WERI-Rb-1 (cell line): ENCODE measurements around the gene HSD11B1L.

Experiments used
- DNase-seq: peaks from one replicate; pipeline ENCODE4 v3.0.0-alpha.2; 2020
- H3K27ac ChIP-seq: fragments of 250-450 bp; sonication (Bioruptor Pico); 2 replicates; pipeline ENCODE4 v1.5.1; 2020; ENCODE audit warnings: mild to moderate bottlenecking, moderate library complexity
- H3K27me3 ChIP-seq: fragments of 250-450 bp; sonication (Bioruptor Pico); 2 replicates; pipeline ENCODE4 v1.5.1; 2021; ENCODE audit warnings: mild to moderate bottlenecking, low read depth, moderate library complexity; ENCODE audit not compliant: insufficient read depth, severe bottlenecking
- H3K36me3 ChIP-seq: fragments of 250-450 bp; sonication (Bioruptor Pico); 2 replicates; pipeline ENCODE4 v1.5.1; 2020; ENCODE audit warnings: mild to moderate bottlenecking, moderate library complexity
- H3K4me3 ChIP-seq: 2 replicates; pipeline ENCODE4 v1.5.1; 2011; ENCODE audit warnings: low read depth, mild to moderate bottlenecking, control low read depth, low read length
- H3K9me3 ChIP-seq: fragments of 250-450 bp; sonication (Bioruptor Pico); 2 replicates; pipeline ENCODE4 v1.5.1; 2021; ENCODE audit warnings: mild to moderate bottlenecking, moderate library complexity; ENCODE audit not compliant: severe bottlenecking
- CTCF ChIP-seq: IDR thresholded peaks from 2 replicates; pipeline ENCODE4 v1.5.1; 2011; ENCODE audit warnings: low read depth, mild to moderate bottlenecking, control low read depth, inconsistent platforms, low read length

The HSD11B1L gene

DNA sequence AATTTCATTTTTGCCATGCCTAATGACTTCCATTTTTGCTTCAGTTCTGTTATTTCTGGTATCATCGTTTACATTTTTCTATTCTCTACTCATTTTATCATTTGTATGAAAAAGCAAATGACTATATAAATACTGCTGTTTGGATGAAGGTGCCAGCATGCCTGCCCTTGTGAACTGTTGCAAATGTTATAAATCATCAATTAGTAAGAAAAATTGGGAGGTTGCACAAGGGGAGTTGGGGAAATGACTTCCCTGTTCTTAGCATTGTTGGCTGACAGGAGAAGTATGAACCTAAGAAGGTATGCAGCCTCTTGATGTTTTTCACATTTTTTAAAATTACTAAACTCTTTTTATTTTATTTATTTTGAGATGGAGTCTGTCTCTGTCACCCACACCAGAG is 42.9 kb upstream of the HSD11B1L start:
- no peaks in the 10 kb centered on the region for H3K27me3 ChIP-seq
- DNase-seq, result no peak
- H3K9me3 ChIP-seq, result no peaks in the 10 kb centered on the region
- peaks cover 74% of the 10 kb centered on the region for H3K36me3 ChIP-seq
- H3K27ac ChIP-seq, result no peak overlapping the region
- H3K4me3 ChIP-seq, result no peak overlapping the region
- no peak for TF ChIP-seq CTCF

DNA sequence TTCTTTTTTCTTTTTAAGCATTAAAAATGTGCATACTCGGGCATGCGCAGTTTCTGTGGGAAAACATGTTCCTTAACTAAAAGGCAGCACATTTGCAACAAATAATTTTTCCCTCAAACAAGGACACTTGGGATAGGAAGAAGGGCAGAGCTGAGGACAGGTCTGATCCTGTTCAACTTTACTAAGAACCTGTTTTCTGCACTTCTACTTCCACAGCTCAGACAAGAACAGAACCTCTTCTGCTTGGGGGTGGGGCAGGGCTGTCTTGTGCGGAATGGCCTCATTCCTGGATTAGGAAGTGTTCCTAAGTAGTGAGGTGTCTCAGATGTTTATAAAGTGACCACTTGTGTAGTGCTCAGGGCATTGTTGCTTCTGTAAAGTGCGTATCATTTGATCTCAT is 39.7 kb upstream of the HSD11B1L start:
- Histone ChIP-seq H3K9me3 (no peaks in the 10 kb centered on the region), H3K27ac (no peak overlapping the region), H3K36me3 (peaks cover 79% of the 10 kb centered on the region), H3K27me3 (no peaks in the 10 kb centered on the region), H3K4me3 (no peak overlapping the region)
- TF ChIP-seq CTCF, result no peak
- DNase-seq, result no peak

- Histone ChIP-seq H3K36me3 (peaks cover 82% of the 10 kb centered on the region), H3K27me3 (no peaks in the 10 kb centered on the region), H3K4me3 (no peak overlapping the region), H3K27ac (no peak overlapping the region), H3K9me3 (no peaks in the 10 kb centered on the region)
- no peak for DNase-seq
- no peak for TF ChIP-seq CTCF
Observed at GRCh38 chr19:5642204-5642603, 38.6 kb upstream of the HSD11B1L start.

- DNase-seq, result no peak
- Histone ChIP-seq H3K4me3 (no peak overlapping the region), H3K27ac (no peak overlapping the region), H3K9me3 (no peaks in the 10 kb centered on the region), H3K27me3 (no peaks in the 10 kb centered on the region), H3K36me3 (peaks cover 82% of the 10 kb centered on the region)
- no peak for TF ChIP-seq CTCF
Observed at GRCh38 chr19:5643060-5643459, 37.8 kb upstream of the HSD11B1L start.

- DNase-seq, result no peak
- Histone ChIP-seq H3K36me3 (peaks cover 81% of the 10 kb centered on the region), H3K27ac (no peak overlapping the region), H3K4me3 (no peak overlapping the region), H3K9me3 (no peaks in the 10 kb centered on the region), H3K27me3 (no peaks in the 10 kb centered on the region)
- no peak for TF ChIP-seq CTCF
Observed at GRCh38 chr19:5644037-5644436, 36.8 kb upstream of the HSD11B1L start.

- H3K27ac ChIP-seq, result no peak overlapping the region
- TF ChIP-seq CTCF, result no peak
- DNase-seq, result no peak
- peaks cover 89% of the 10 kb centered on the region for H3K36me3 ChIP-seq
- H3K27me3 ChIP-seq, result no peaks in the 10 kb centered on the region
- no peaks in the 10 kb centered on the region for H3K9me3 ChIP-seq
- H3K4me3 ChIP-seq, result no peak overlapping the region
Observed at GRCh38 chr19:5645409-5645808, 35.4 kb upstream of the HSD11B1L start.
